Gastroesophageal sphincter (tissue), 4 donors: ENCODE measurements around the gene LRRN4CL. TPM values are rescaled to one million over a fixed set of nuclear protein-coding genes. Genes with fewer than 3 reads are reported as not detected.

Experiments used
- ATAC-seq: fragments of 150-250 bp; one replicate; pipeline ENCODE4 v1.9.1; 2016; ENCODE audit warnings: mild to moderate bottlenecking, moderate library complexity
- H3K27ac ChIP-seq, 4 donors: fragments of 200-600 bp; sonication (generic) in 3 of 4; 1 replicate in 3 of 4; 2 replicates in 1 of 4; pipeline ENCODE4 v1.5.1; 2016 to 2019
- H3K27me3 ChIP-seq: fragments of 200-600 bp; sonication (generic); one replicate; pipeline ENCODE4 v1.5.1; 2019
- H3K36me3 ChIP-seq, 2 donors: fragments of 200-600 bp; sonication (generic); one replicate each; pipeline ENCODE4 v1.5.1; 2019; ENCODE audit warnings: control low read depth in 1 of 2
- H3K4me1 ChIP-seq, 3 donors: fragments of 200-600 bp; sonication (generic); 1 replicate in 2 of 3; 2 replicates in 1 of 3; pipeline ENCODE4 v1.5.1; 2016 to 2019; ENCODE audit warnings: control low read depth in 2 of 3
- H3K4me3 ChIP-seq, 2 donors: fragments of 200-600 bp; sonication (generic); one replicate each; pipeline ENCODE4 v1.5.1; 2019; ENCODE audit warnings: mild to moderate bottlenecking in 1 of 2, moderate library complexity in 1 of 2
- H3K9me3 ChIP-seq, 3 donors: fragments of 200-600 bp; sonication (generic); one replicate each; pipeline ENCODE4 v1.5.1; 2017 to 2019; ENCODE audit warnings: control low read depth in 2 of 3
- CTCF ChIP-seq, 4 experiments: fragments of 200-600 bp in 2 of 4; fragments of 450-650 bp in 2 of 4; sonication (generic) in 1 of 4; IDR thresholded peaks; one replicate each; pipeline ENCODE4 v1.5.1; 2017 to 2019; ENCODE audit warnings: antibody characterized with exemption in 4 of 4, mild to moderate bottlenecking in 2 of 4, moderate library complexity in 2 of 4
- EP300 ChIP-seq: sonication (generic); formaldehyde crosslinking; IDR thresholded peaks from one replicate; pipeline ENCODE4 v1.6.1; 2017; ENCODE audit warnings: antibody characterized with exemption, mild to moderate bottlenecking
- POLR2A ChIP-seq, 2 donors: fragments of 450-650 bp; IDR thresholded peaks; one replicate each; pipeline ENCODE4 v1.6.1; 2017; ENCODE audit warnings: antibody characterized with exemption in 2 of 2, mild to moderate bottlenecking in 2 of 2, moderate library complexity in 1 of 2
- POLR2AphosphoS5 ChIP-seq: sonication (generic); formaldehyde crosslinking; IDR thresholded peaks from one replicate; pipeline ENCODE4 v1.6.1; 2017; ENCODE audit warnings: antibody characterized with exemption
- WGBS, 2 donors: methylation state at CpG; one replicate each; pipeline ENCODE4 v1.1.5; 2018; ENCODE audit warnings: low coverage in 1 of 2; 5-methylcytosine and 5-hydroxymethylcytosine counted together
- total RNA-seq, 4 donors: library from RNA; depleted of rRNA; stranded (reverse); fragments of >200 nt; gene quantifications; one replicate each; pipeline ENCODE4 v1.1.0, GENCODE V29; 2016

The LRRN4CL gene
- total RNA-seq, 4 donors from 2014 or later, result 20.1 to 42.1 (median 32.1) TPM

GRCh38 chr11:62648185-62648966, 41.0 kb downstream of the LRRN4CL start:
- TF ChIP-seq CTCF (IDR thresholded peaks at IDR 0.05) (no peak), POLR2AphosphoS5 (no peak), EP300 (no peak), POLR2A (IDR thresholded peaks at IDR 0.05) (no peak)
- peaks cover 2 to 60% (median 27%) of the 10 kb centered on the region in 3 donors for H3K4me1 ChIP-seq

GRCh38 chr11:62647609-62648005, 41.7 kb downstream of the LRRN4CL start:
- H3K27ac ChIP-seq, result peak overlapping the region in 1 of 4 donors; percentile 97
- H3K27me3 ChIP-seq, result no peaks in the 10 kb centered on the region
- no peak for TF ChIP-seq POLR2A (IDR thresholded peaks at IDR 0.05)
- TF ChIP-seq EP300, result no peak
- no peak for TF ChIP-seq POLR2AphosphoS5
- TF ChIP-seq CTCF (IDR thresholded peaks at IDR 0.05), result no peak
- no peak for ATAC-seq
- peaks cover 2 to 58% (median 27%) of the 10 kb centered on the region in 3 donors for H3K4me1 ChIP-seq
- H3K36me3 ChIP-seq, result peaks cover 0 to 48% of the 10 kb centered on the region in 2 donors
- H3K4me3 ChIP-seq, result no peak overlapping the region
- H3K9me3 ChIP-seq, result no peaks in the 10 kb centered on the region
- no CpG with 5 or more reads among the region's 6 CpGs for WGBS, 2 donors

More at GRCh38 chr11:62648185-62648966, 41.0 kb downstream of the LRRN4CL start:
- Histone ChIP-seq H3K36me3 (peaks cover 0 to 40% of the 10 kb centered on the region in 2 donors), H3K9me3 (no peaks in the 10 kb centered on the region), H3K27me3 (no peaks in the 10 kb centered on the region), H3K27ac (no peak overlapping the region), H3K4me3 (no peak overlapping the region)
- ATAC-seq, result no peak
- 80 to 86% methylated on average over 2 to 4 of the region's 24 CpGs for WGBS, 2 donors

DNA sequence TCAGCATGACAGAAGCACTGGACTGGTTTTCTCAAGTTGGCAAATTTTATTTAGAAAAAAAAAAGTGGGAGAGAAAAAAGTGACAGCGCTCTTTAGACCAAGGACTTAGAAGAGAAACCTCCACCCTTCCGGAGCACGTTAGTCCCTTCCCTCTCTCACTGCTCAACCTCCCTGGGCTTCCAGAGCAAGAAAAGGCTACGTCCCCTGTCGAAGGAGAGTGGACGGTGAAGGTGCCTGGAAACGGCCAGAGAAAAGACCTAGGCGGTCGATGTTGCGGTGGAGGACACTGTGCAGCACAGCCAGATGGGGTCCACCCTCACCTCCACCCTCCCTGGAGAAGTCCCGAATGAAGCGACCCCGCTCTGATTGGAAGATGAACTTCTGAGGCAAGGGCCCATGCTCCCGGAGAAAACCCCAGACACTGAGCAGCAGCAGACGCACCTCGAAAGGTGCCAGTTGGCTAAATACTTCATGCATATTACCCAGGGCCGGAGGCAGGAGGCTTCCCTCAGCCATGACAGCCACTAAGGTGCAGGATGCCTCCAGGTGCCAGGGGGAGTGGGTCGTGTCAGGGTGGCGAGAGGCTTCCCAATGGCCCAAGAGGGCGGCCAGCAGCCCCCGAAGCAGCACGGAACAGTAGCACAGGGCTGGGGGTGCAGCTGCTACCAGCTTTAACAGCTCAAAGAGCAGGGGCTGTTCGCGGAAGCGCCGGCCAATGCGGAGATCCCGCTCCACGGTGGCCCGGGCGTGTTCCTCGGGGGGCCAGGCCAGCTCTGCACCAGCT, 42.3 kb downstream of the LRRN4CL start:
- no peaks in the 10 kb centered on the region for H3K9me3 ChIP-seq
- TF ChIP-seq POLR2AphosphoS5 (no peak), EP300 (no peak), CTCF (IDR thresholded peaks at IDR 0.05) (no peak), POLR2A (IDR thresholded peaks at IDR 0.05) (no peak)
- 0% methylated on average over 3 of the region's 32 CpGs; no CpG with 5 or more reads in 1 of the 2 donors for WGBS, 2 donors
- peaks cover 0 to 53% of the 10 kb centered on the region in 2 donors for H3K36me3 ChIP-seq
- ATAC-seq, result no peak
- H3K27me3 ChIP-seq, result no peaks in the 10 kb centered on the region
- H3K27ac ChIP-seq, result peak overlapping the region in 3 of 4 donors; percentile 94 to 97 (median 94)
- H3K4me1 ChIP-seq, result peaks cover 2 to 52% (median 21%) of the 10 kb centered on the region in 3 donors
- peak overlapping the region in 1 of 2 donors; percentile 96 for H3K4me3 ChIP-seq

GRCh38 chr11:62645946-62646824, 43.1 kb downstream of the LRRN4CL start, which contains the start of gene GANAB:
GANAB (minus strand) TSS chr11:62646613; CDS start chr11:62646599, 14 bp downstream.
- Histone ChIP-seq H3K27me3 (no peaks in the 10 kb centered on the region), H3K4me1 (peaks cover 2 to 44% (median 14%) of the 10 kb centered on the region in 3 donors), H3K27ac (peak within 1 kb of the TSS; percentile 81 to 97 (median 94)), H3K4me3 (peak within 1 kb of the TSS; percentile 76 to 96), H3K9me3 (no peaks in the 10 kb centered on the region), H3K36me3 (peaks cover 0 to 55% of the 10 kb centered on the region in 2 donors)
- ATAC-seq, result peak; percentile 100
- 0% methylated on average over 1 to 5 of the region's 73 CpGs for WGBS, 2 donors
- peak; percentile 86 to 87 for TF ChIP-seq POLR2A (IDR thresholded peaks at IDR 0.05)
- no peak for TF ChIP-seq EP300
- TF ChIP-seq CTCF (IDR thresholded peaks at IDR 0.05), result peak in 2 of 4 experiments; percentile 11 to 12
- TF ChIP-seq POLR2AphosphoS5, result peak; percentile 89
